AG09309 (cell line): ENCODE measurements around the gene AAGAB.
"Not testable (repeated sequence)": the region's sequence is repeated elsewhere in the genome, so short reads cannot be mapped to it uniquely, and the experiment has no call there.

Experiments used
- DNase-seq: peaks from one replicate; pipeline ENCODE4 v3.0.0-alpha.2; 2010; ENCODE audit warnings: low read depth
- H3K4me3 ChIP-seq: 2 replicates; pipeline ENCODE4 v1.5.1; 2011; ENCODE audit warnings: mild to moderate bottlenecking, low read depth, low read length, moderate library complexity; ENCODE audit not compliant: control insufficient read depth
- CTCF ChIP-seq: IDR thresholded peaks from 2 replicates; pipeline ENCODE4 v1.5.1; 2011; ENCODE audit warnings: mild to moderate bottlenecking, low read depth, low read length, inconsistent platforms; ENCODE audit not compliant: insufficient read depth, control insufficient read depth; ENCODE audit errors: missing control alignments

Gene AAGAB

GRCh38 chr15:67267440-67267839, 13.0 kb upstream of the AAGAB start:
- DNase-seq: no peak
- no peak overlapping the region for H3K4me3 ChIP-seq
- no peak for TF ChIP-seq CTCF

GRCh38 chr15:67266870-67267269, 12.4 kb upstream of the AAGAB start:
- H3K4me3 ChIP-seq: no peak overlapping the region

GRCh38 chr15:67259806-67260205, 5.3 kb upstream of the AAGAB start:
- no peak for TF ChIP-seq CTCF

More at GRCh38 chr15:67266870-67267269, 12.4 kb upstream of the AAGAB start:
- DNase-seq: no peak
- no peak for TF ChIP-seq CTCF

GRCh38 chr15:67259379-67259778, 4.9 kb upstream of the AAGAB start:
- DNase-seq: no peak
- no peak for TF ChIP-seq CTCF
- H3K4me3 ChIP-seq: no peak overlapping the region

More at GRCh38 chr15:67259806-67260205, 5.3 kb upstream of the AAGAB start:
- H3K4me3 ChIP-seq: no peak overlapping the region
- DNase-seq: no peak

GRCh38 chr15:67258412-67258811, 4.0 kb upstream of the AAGAB start:
- not testable (repeated sequence) for DNase-seq, H3K4me3 ChIP-seq

- no peak overlapping the region for H3K4me3 ChIP-seq
- TF ChIP-seq CTCF: no peak
- no peak for DNase-seq
These were observed 1.6 kb upstream of the AAGAB start for GRCh38 chr15:67256051-67256450.

- TF ChIP-seq CTCF: no peak
- no peak for DNase-seq
- H3K4me3 ChIP-seq: peak overlapping the region; percentile 67
These were observed 768 bp downstream of the AAGAB start for GRCh38 chr15:67253549-67254237.
